Measurements from ENCODE around the gene CBR4. TPM values are rescaled to one million over a fixed set of nuclear protein-coding genes. Genes with fewer than 3 reads are reported as not detected.

The CBR4 gene
- total RNA-seq, 1 experiment from 2014 or later = 12.6 TPM

GRCh38 chr4:169051761-169052593 is 41.9 kb upstream of the CBR4 start:
- ChIA-PET CTCF (no interaction called here), POLR2A (ENCODE audit: unreplicated experiment) (no interaction called here)
- DNase-seq (no peak), ATAC-seq (no peak)
- Histone ChIP-seq H3K4me3 (ENCODE audit: low read length) (no peak overlapping the region), H4K20me1 (ENCODE audit: low read length) (no peaks in the 10 kb centered on the region), H3K9ac (ENCODE audit: low read length) (no peak overlapping the region), H3K4me2 (ENCODE audit: low read length) (no peak overlapping the region), H3K27me3 (ENCODE audit: low read length) (no peaks in the 10 kb centered on the region), H3K36me3 (ENCODE audit: low read depth, low read length) (no peaks in the 10 kb centered on the region), H2AFZ (ENCODE audit: low read length) (no peak overlapping the region), H3K9me3 (ENCODE audit: low read length) (no peaks in the 10 kb centered on the region), H3K27ac (ENCODE audit: low read length) (no peak overlapping the region), H3F3A (ENCODE audit: low read length, unreplicated experiment) (no peaks in the 10 kb centered on the region), H3K9me2 (replicated peaks; ENCODE audit: low read length) (no peaks in the 10 kb centered on the region), H3K79me2 (ENCODE audit: low read length) (no peaks in the 10 kb centered on the region), H3K4me1 (ENCODE audit: insufficient read depth, low read length) (no peaks in the 10 kb centered on the region)
- BruUV-seq (replicated peaks) = no TSS peak
- TF ChIP-seq CTCF (conservative IDR thresholded peaks at IDR 0.05; ENCODE audit: low read depth, low read length) (no peak), EZH2phosphoT487 (IDR thresholded peaks at IDR 0.05; ENCODE audit: borderline replicate concordance, low read length) (no peak), EZH2 (IDR thresholded peaks at IDR 0.05; ENCODE audit: low read length, unreplicated experiment) (no peak)
- intact Hi-C loops (cut with micrococcal nuclease) = no loop called here

- H3F3A ChIP-seq (ENCODE audit: low read length, unreplicated experiment) = no peaks in the 10 kb centered on the region
- H3K27me3 ChIP-seq (ENCODE audit: low read length) = no peaks in the 10 kb centered on the region
- intact Hi-C loops (cut with micrococcal nuclease) = no loop called here
- no TSS peak for BruUV-seq (replicated peaks)
- no peaks in the 10 kb centered on the region for H3K36me3 ChIP-seq (ENCODE audit: low read depth, low read length)
- H3K9me3 ChIP-seq (ENCODE audit: low read length) = no peaks in the 10 kb centered on the region
- H2AFZ ChIP-seq (ENCODE audit: low read length) = no peak overlapping the region
- no peak overlapping the region for H3K27ac ChIP-seq (ENCODE audit: low read length)
- no peaks in the 10 kb centered on the region for H3K9me2 ChIP-seq (replicated peaks; ENCODE audit: low read length)
- POLR2A ChIA-PET (ENCODE audit: unreplicated experiment) = no interaction called here
- no peak overlapping the region for H3K4me3 ChIP-seq (ENCODE audit: low read length)
- H3K9ac ChIP-seq (ENCODE audit: low read length) = no peak overlapping the region
- CTCF ChIA-PET = no interaction called here
- TF ChIP-seq EZH2phosphoT487 (IDR thresholded peaks at IDR 0.05; ENCODE audit: borderline replicate concordance, low read length) = no peak
- no peak for TF ChIP-seq EZH2 (IDR thresholded peaks at IDR 0.05; ENCODE audit: low read length, unreplicated experiment)
- TF ChIP-seq CTCF (conservative IDR thresholded peaks at IDR 0.05; ENCODE audit: low read depth, low read length) = no peak
- no peaks in the 10 kb centered on the region for H4K20me1 ChIP-seq (ENCODE audit: low read length)
- ATAC-seq (no peak), DNase-seq (no peak)
- H3K4me2 ChIP-seq (ENCODE audit: low read length) = no peak overlapping the region
- no peaks in the 10 kb centered on the region for H3K4me1 ChIP-seq (ENCODE audit: insufficient read depth, low read length)
- H3K79me2 ChIP-seq (ENCODE audit: low read length) = no peaks in the 10 kb centered on the region
Observed at GRCh38 chr4:169050881-169051760, 41.1 kb upstream of the CBR4 start.

Data from PC-3 (cell line).